GM12874 (cell line): ENCODE measurements around the gene PCDHA1.

ENCODE experiments used
- CTCF ChIP-seq: IDR thresholded peaks from 2 replicates; pipeline ENCODE4 v1.5.1; 2011; ENCODE audit warnings: low read depth, mild to moderate bottlenecking, control low read depth, low read length, moderate library complexity; ENCODE audit not compliant: insufficient read depth

The PCDHA1 gene

DNA sequence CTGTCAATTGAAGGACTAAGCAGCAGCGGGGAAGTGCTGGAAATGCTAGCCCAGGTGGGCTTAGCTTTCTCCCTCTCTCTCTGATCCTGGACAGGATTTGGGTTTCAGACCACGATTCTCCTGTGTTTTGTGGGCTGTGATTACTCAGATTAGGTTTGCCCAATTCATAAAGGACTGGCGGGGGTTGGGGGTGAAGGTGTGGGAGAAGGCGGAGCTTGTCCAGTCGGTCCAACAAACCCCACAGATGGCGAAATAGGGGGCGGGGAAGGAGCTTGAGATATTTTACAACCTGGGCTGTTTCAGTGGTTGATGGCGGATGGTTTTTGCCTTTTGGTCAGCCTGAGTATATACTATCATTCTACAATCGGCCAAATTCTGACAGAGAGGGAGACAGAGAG, 215.5 kb downstream of the PCDHA1 start:
- no peak for TF ChIP-seq CTCF

DNA sequence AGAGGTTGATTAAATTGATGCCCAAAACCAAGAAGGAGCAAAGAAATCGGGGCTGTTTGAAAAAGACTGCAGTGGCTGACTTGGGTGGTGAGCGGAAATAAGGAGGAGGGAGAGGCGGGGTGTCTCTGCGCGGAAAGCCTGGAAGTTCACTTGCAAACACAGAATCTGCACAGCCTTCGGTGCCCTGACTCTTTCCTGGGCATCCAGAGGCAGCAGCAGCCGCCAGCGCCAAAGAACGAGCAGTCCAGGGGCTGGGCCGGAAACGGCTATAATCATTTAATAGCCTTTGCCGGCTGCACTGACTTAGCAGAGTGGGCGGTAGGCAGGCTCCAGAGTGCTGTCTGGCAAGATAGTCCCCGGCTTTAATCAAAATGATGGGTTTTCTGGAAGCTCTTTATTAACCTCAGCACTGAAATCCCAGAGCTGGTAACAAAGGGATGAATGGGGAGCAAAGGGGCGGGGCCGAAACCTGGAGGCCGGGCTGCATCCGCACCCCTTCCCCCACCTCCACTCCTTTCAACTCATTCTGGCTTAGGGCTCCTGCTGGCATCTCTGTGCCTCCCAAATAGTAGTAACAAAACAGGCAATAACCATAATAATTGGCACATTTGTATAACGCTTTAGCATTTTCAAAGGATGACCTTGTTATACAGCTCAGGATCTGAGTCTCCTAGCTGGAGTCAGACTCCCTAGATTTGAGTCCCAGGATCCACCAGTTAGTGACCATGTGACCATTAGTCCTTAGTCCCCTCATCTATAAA, 216.1 kb downstream of the PCDHA1 start:
- no peak for TF ChIP-seq CTCF

DNA sequence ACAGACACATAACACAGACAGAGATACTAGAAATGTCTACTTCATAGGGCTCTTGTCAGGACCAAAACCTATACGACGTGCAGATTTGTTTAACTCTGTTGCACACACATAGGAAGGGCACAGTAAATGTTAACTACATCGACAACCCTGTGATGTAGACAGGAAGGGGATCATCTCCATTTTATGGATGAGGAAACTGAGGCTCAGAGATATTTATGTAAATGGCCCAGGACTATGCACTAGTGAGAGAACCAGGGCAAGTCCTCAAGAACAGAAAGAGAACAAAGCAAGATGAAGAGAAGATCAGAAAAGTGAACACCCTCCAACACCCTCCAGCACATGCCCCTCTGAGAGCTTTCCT, 216.6 kb downstream of the PCDHA1 start:
- TF ChIP-seq CTCF: no peak

- no peak for TF ChIP-seq CTCF
Measured at GRCh38 chr5:141003031-141003430, 217.1 kb downstream of the PCDHA1 start.

DNA sequence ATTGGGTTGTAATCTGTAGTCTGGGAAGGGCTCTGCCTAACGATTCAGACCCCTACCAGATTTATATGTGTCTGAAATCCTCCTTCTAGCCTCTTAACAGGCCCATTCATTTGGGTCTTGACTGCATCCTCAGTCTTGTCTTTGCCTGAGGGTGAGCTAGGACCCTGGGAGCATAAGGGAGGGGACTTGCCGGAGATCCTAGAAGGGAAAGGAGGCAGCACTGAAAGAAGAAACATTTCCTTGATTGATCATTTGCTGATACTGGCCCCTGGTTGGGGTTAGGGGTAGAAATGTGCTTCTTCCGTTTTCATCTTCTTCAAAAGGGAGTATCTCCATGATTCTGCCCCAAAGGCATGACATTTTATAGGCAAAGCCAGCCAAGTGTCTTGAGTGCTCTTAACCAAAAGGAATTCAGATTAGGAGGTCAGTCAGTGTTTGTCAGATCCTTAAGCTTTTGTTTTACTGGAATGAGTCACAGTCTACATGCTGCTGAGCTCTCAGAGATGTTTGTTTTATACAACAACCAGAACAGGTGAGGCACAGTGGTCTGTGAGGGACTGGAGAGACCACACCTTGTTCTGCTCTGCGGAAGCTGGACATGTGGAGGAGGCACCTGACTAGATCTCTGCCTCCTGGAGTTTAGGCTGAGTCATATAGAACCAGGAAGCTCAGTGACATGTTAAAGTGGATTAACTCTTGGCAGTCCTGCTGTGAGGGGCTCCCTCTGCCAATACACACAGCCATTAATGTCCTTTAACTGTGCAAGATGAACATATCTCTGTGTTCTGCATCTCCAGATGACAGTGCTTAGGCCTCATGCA, 218.1 kb downstream of the PCDHA1 start:
- TF ChIP-seq CTCF: no peak

DNA sequence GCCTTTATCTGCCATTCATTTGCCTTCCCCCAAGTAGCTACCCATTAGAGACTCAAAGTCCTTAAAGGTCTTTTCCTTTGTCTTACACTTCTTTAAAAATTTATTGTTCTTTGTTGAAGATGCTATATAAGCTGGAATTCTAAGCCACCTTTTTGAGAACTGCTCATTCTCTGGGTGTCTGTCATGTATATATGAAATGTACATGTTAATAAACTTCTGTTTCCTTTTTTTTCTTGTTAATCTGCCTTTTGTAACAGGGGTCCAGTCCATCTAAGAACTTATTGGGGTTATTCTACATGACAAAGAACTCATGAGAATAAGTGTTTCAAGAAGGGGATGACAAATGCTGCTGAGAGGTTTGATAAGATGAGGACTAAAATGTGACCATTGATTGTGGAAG, 221.9 kb downstream of the PCDHA1 start:
- TF ChIP-seq CTCF: no peak

DNA sequence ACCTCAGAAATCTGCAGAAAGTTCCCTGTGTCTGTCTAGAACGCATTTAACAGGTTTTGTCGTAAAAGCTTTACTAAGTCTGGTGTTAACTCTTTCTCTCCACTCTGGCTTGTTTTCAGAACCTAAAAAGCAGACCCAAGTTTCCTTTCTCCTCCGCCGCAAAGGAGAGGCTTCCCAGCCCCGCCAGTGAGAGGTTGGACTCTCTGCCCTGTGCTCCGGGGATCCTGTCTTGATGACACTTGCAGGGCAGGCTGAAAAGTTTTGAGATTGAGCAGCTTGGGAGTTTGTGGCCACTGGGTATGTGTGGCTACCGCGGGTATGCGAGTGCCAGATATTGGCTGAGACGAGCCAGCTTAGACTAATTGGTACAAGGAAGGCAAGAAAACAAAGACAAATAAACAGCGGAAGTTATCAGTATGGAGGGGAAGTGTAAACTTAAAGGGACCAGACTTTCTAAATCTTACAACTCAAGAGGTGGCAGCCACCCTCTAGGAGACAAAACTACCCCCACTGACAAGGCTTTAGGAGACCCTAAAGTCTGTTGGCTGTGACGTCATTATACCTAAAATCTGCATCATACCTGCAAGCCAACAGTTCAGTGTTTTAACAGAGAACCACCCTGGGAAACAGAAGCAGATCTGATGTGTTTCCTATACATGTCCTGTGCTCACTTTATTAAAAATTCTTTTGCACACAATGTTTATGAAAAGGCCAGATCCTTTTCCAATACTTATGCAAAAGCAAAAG, 224.3 kb downstream of the PCDHA1 start:
- no peak for TF ChIP-seq CTCF
